ENCODE measurements around the gene NPAS4.
"Not testable (repeated sequence)": the region's sequence is repeated elsewhere in the genome, so short reads cannot be mapped to it uniquely, and the experiment has no call there.

NPAS4 gene

DNA sequence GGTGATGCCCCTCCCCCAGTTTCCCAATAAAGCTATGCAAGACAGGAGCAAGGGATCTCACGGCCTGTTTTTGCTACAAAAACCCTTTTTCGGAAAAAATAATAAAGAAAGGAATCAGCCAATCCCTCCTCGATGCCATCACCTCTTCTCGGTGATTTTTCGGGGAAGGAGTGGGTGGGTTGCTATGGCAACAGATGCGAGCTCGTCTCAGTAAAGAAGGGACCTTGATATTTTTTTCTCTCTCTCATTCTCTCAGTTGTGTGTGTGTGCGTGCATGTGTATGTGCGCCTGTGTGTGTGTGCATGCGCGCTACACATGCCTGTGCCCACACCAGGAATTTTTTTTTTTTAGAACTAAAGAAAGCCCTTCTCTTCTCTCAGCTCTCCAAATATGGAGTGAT is 3.8 kb upstream of the NPAS4 start:
- no peak for DNase-seq (ENCODE audit: low read depth in 2 of 2, low spot score in 1 of 2)

DNA sequence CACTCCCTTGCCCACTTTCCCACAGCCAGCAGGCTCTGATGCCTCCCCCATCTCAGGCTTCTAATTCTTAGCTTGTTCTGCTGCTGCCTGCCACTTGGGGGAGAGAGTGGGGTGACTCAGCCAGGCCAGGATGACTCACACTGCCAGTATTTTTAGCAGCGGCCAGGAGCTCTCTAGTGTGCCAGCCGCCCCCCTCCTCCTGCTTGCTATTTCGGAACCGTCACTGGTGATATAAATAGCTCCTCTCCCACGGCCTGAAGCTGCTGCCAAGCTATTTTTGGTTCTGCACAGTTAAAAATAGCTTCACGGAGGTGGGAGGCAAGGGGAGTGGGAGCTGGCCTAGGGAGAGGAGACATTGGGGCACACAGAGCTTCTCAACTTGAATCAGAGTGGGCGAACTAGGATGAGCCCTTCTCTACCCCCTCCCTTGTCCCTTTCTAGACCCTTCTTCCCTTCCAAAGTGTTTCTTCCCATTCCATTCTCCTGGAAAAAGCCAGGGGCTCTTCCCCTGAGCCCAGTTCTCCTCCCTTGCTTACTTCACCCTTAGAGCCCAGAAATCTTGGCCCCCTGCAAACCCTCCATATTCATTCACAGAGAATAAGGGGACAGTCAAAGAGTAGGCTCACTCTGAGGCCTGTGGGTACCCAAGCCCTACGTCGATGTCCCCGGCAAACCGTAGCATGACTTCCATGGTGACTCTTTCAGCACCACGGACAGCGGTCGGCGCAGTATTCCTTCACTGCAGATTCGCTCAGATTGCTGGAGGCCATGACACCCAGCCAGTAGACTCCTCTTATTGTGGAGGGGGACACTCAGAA is 2.5 kb upstream of the NPAS4 start:
- peak; percentile 24 to 35 for DNase-seq (ENCODE audit: low read depth in 2 of 2, low spot score in 1 of 2)

DNA sequence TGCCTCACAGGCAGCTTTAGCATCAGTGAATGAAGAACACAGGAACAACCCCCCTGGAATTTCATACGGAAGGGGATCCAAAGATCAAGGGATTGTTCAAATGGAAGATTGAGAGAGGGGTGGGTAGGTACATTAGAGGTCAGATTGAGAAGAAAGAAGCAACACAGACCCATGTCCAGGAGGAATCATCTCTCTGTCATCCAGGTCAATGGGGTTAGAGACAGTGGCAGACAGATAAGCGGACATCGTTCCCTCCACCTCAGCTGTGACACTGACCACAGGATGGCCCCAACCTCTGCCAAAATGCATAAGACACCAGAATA is 1.9 kb upstream of the NPAS4 start:
- no peak for DNase-seq (ENCODE audit: low read depth in 2 of 2, low spot score in 1 of 2)

GRCh38 chr11:66419825-66420224 is 1.0 kb upstream of the NPAS4 start:
- DNase-seq (ENCODE audit: low read depth in 2 of 2, low spot score in 1 of 2) = no peak

DNA sequence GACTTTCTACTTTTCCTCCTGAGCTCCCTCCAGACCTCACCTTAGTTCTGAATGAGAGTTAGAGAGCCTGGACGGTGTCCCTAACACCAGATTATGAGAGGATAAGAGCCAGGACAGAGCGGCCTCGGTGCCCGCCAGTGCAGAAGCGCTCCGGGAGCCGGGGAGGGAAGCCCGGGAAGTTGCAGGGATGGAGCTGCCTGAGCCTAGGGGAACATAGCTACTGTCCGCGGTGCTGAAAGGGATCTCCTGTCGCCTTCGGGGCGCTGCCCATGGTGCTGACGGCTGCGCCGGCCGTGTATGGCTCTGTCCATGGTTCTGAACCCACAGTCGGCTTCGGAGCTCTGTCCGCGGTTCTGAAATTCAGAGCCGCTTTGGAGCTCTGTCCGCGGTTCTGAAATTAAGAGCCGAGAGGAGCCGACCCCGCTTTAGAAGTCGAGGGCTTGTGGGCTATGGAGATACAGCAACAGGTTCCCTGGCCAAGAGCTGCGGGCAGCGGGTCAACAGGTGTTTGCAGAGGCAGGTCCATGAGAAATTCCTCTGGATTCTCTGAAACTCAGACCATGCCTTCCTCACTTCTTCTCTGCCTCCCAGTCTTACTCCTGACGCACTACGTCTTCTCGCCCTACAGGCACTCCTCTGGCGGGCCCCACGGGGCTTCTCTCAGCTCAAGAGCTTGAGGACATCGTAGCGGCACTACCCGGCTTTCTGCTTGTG is 814 bp downstream of the NPAS4 start:
- peak; percentile 69 to 70 for DNase-seq (ENCODE audit: low read depth in 2 of 2, low spot score in 1 of 2)

GRCh38 chr11:66426314-66426713 is 5.5 kb downstream of the NPAS4 start:
- DNase-seq (ENCODE audit: low read depth in 2 of 2, low spot score in 1 of 2) = no peak

DNA sequence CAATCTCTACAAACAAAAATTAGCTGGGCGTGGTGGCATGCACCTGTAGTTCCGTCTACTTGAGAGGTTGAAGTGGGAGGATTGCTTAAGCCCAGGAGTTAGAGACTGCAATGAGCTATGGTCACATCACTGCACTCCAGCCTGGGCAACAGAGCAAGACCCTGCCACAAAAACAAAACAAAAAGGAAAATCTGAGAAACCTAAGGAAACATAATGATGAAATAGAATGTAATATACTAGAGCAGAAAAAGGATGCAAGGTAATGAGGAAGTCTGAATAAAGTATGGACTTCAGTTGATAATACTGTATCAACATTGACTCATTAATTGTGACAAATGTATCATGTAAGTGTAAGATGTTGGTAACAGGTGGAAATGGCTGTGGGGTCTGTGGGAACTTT is 8.1 kb downstream of the NPAS4 start:
- DNase-seq (ENCODE audit: low read depth in 2 of 2, low spot score in 1 of 2) = no peak

DNA sequence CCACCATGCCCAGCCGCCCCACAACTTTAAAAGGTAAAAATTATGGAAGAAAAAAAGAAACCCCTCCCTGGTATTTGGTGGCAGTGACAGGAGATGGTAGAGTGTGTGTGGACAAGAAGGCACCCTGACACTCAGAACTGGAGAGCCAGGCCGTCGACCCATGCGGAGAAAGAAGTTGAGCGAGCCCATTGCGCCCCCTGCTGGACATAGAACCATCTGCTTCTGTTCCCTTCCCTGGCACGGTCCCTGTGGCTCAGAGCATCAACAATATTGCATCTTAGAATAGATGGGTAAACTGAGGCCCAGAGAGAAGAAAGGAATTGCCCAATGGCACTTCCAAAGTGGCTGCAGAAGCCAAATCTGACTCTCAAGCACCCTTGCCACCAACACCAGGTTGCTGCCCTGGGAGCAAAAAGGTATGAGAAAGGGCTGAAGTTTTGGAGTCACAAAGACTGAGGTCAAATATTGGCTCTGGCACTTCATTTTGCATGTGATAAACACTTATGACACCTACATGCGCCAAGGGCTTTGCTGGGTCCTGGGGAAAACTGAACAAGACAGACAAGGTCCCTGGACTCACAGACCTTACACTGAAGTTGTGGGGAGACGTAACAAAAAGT is 9.3 kb downstream of the NPAS4 start:
- peak; percentile 49 to 65 for DNase-seq (ENCODE audit: low read depth in 2 of 2, low spot score in 1 of 2)

GRCh38 chr11:66431287-66431686 is 10.5 kb downstream of the NPAS4 start:
- not testable (repeated sequence) for DNase-seq (ENCODE audit: low read depth in 2 of 2, low spot score in 1 of 2)

DNA sequence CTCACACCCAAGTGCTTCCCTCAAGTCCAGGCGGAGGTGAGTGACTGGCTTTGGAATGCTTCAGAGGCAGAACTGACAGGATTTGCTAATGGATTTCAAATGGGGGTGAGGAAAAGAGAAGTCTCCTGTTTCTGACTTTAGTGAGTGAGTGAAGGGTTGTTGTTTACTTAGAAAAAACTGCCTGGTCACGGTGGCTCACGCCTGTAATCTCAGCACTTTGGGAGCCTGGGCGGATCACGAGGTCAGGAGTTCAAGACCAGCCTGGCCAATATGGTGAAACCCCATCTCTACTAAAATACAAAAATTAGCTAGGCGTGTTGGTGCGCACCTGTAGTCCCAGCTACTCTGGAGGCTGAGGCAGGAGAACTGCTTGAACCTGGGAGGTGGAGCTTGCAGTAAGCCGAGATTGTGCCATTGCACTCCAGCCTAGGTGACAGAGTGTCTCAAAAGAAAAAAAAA is 11.1 kb downstream of the NPAS4 start:
- not testable (repeated sequence) for DNase-seq (ENCODE audit: low read depth in 2 of 2, low spot score in 1 of 2)

- DNase-seq (ENCODE audit: low read depth in 2 of 2, low spot score in 1 of 2) = no peak
Measured at GRCh38 chr11:66432597-66432996, 11.8 kb downstream of the NPAS4 start.

DNA sequence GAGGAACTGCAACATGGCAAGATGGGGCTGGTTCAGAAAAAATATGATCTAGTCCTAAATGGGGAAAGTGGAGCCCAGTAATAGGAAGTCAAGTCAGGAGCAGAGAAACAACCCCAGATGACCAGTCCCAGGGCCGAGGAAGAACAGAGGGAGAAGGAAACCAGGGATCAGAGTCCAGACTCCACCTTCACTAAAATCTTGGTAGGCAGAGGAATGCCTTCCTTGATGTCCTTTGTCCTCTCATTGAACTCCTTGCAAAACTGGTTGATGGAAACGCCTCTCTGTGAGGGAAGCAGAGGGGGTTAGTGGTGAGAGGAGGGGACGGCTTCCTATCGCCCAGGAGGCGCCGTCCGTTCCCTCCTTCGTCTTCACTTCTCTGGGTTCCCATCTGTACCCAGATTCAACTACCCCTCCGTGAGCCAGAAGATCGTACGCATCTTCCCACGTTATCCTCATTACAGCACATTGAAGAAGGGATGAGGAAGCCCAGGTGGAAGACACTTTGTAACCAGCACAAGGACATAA is 17.2 kb downstream of the NPAS4 start:
- no peak for DNase-seq (ENCODE audit: low read depth in 2 of 2, low spot score in 1 of 2)

DNA sequence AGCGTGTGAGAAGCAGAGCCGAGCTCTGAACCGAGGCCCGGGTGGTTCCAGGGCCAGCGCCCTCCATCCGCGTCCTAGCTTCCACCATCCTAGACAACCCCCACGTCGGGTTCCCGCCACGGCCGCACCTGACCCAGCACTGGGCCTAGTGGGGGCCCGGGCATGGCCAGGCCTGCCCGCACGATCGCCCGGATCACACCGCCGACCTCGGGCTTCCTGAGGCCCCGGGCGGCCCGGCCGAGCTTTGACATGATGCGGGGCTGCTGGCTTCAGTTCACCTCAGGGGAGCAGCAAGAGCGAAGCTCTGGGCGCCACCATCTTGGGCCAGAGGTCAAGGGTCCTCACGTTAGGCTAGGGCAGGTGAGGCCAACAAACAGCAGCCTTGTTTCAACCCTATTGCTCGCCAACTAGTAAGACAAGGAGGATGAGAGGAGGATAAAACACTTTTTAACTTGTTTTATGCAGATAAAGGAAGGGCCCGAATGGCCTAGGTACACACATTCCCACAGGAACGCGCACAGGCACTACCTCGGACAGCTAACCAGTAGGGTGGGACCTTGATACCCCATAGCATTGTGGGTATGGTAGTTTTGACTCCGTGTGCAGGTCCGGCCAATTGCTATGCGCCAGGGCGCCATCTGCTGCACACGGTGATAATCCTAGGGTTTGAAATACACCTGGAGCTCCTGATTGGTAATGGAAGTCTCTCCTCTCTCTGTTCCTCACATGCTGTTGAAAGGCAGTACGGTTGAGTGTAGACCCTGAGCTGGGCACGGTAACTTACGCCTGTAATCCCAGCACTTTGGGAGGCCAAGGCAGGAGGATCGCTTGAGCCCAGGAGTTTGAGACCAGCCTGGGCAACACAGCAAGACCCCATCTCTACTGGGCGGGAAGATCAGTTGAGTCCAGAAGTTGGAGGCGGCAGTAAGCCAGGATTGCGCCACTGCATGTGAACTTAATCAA is 17.9 kb downstream of the NPAS4 start, which contains the start of gene MRPL11:
TSS of gene MRPL11 (minus strand) at position 345 of the 963 bp plus-strand sequence. CDS start at position 251, 94 bp downstream.
- peak; percentile 68 to 73 for DNase-seq (ENCODE audit: low read depth in 2 of 2, low spot score in 1 of 2)

DNA sequence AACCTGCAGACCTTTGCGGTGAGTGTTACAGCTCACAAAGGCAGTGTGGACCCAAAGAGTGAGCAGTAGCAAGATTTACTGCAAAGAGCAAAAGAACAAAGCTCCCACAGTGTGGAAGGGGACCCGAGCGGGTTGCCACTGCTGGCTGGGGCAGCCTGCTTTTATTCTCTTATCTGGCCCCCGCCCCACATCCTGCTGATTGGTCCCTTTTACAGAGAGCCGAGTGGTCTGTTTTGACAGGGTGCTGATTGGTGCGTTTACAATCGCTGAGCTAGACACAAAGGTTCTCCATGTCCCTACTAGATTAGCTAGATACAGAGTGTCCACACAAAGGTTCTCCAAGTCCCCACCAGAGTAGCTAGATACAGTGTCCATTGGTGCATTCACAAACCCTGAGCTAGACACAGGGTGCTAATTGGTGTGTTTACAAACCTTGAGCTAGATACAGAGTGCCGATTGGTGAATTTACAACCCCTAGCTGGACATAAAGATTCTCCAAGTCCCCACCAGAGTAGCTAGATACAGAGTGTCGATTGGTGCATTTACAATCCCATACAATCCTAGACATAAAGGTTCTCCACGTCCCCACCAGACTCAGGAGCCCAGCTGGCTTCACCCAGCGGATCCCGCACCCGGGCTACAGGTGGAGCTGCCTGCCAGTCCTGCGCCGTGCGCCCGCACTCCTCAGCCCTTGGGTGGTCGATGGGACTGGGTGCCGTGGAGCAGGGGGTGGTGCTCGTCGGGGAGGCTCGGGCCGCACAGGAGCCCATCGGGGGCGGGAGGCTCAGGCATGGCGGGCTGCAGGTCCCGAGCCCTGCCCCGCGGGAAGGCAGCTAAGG is 19.5 kb downstream of the NPAS4 start:
- not testable (repeated sequence) for DNase-seq (ENCODE audit: low read depth in 2 of 2, low spot score in 1 of 2)

DNA sequence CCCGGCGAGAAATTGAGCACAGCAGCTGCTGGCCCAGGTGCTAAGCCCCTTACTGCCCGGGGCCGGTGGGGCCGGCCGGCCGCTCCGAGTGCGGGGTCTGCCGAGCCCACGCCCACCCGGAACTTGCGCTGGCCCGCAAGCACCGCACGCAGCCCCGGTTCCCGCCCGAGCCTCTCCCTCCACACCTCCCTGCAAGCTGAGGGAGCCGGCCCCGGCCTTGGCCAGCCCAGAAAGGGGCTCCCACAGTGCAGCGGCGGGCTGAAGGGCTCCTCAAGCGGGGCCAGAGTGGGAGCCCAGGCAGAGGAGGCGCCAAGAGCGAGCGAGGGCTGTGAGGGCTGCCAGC is 20.1 kb downstream of the NPAS4 start:
- DNase-seq (ENCODE audit: low read depth in 2 of 2, low spot score in 1 of 2) = not testable (repeated sequence)

- no peak for DNase-seq (ENCODE audit: low read depth in 2 of 2, low spot score in 1 of 2)
Measured at GRCh38 chr11:66443602-66444001, 22.8 kb downstream of the NPAS4 start.

- DNase-seq (ENCODE audit: low read depth in 2 of 2, low spot score in 1 of 2) = no peak
Measured at GRCh38 chr11:66447012-66447411, 26.2 kb downstream of the NPAS4 start.

- no peak for DNase-seq (ENCODE audit: low read depth in 2 of 2, low spot score in 1 of 2)
Measured at GRCh38 chr11:66448523-66448922, 27.7 kb downstream of the NPAS4 start.

DNA sequence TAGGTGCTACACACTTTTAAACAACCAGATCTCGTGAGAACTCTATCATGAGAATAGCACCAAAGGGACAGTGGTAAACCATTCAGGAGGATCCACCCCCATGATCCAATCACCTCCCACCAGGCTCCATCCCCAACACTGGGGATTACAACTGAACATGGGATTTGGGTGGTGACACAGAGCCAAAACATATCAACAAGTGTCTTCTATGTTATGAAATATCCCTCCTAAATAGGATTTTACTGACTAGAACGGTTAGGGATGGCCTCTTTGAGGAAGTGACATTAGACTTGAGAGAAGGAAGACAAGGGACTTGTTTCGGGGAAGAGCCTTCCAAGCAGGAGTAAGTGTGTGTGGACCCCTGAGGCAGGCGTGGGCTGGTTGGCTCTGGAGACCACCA is 29.7 kb downstream of the NPAS4 start:
- no peak for DNase-seq (ENCODE audit: low read depth in 2 of 2, low spot score in 1 of 2)

GRCh38 chr11:66451663-66452062 is 30.8 kb downstream of the NPAS4 start:
- no peak for DNase-seq (ENCODE audit: low read depth in 2 of 2, low spot score in 1 of 2)
